Measurements from ENCODE around the gene ZEB2.

Gene ZEB2

GRCh38 chr2:144493027-144493809, 26.7 kb downstream of the ZEB2 start:
- no peak for DNase-seq

- no peak for DNase-seq
Observed at GRCh38 chr2:144490857-144491256, 29.1 kb downstream of the ZEB2 start.

- no peak for DNase-seq
Observed at GRCh38 chr2:144490017-144490416, 29.9 kb downstream of the ZEB2 start.

GRCh38 chr2:144489315-144489916, 30.5 kb downstream of the ZEB2 start:
- DNase-seq, result no peak

GRCh38 chr2:144484201-144484948, 35.5 kb downstream of the ZEB2 start:
- DNase-seq, result no peak

- no peak for DNase-seq
Observed at GRCh38 chr2:144481666-144482065, 38.3 kb downstream of the ZEB2 start.

GRCh38 chr2:144481109-144481508, 38.8 kb downstream of the ZEB2 start:
- DNase-seq, result no peak

- no peak for DNase-seq
Observed at GRCh38 chr2:144480285-144480684, 39.6 kb downstream of the ZEB2 start.

GRCh38 chr2:144479659-144480058, 40.3 kb downstream of the ZEB2 start:
- no peak for DNase-seq

GRCh38 chr2:144479138-144479537, 40.8 kb downstream of the ZEB2 start:
- DNase-seq, result no peak

GRCh38 chr2:144477957-144478311, 42.0 kb downstream of the ZEB2 start:
- no peak for DNase-seq

GRCh38 chr2:144477281-144477956, 42.5 kb downstream of the ZEB2 start:
- DNase-seq, result no peak

- no peak for DNase-seq
Observed at GRCh38 chr2:144476682-144477081, 43.2 kb downstream of the ZEB2 start.

GRCh38 chr2:144475569-144476275, 44.2 kb downstream of the ZEB2 start:
- DNase-seq, result no peak

- no peak for DNase-seq
Observed at GRCh38 chr2:144475044-144475443, 44.9 kb downstream of the ZEB2 start.

GRCh38 chr2:144474017-144474416, 45.9 kb downstream of the ZEB2 start:
- DNase-seq, result no peak

- no peak for DNase-seq
Observed at GRCh38 chr2:144472911-144473310, 47.0 kb downstream of the ZEB2 start.

GRCh38 chr2:144472046-144472412, 47.9 kb downstream of the ZEB2 start:
- DNase-seq, result no peak

GRCh38 chr2:144471305-144472045, 48.4 kb downstream of the ZEB2 start:
- no peak for DNase-seq

- no peak for DNase-seq
Observed at GRCh38 chr2:144470816-144471215, 49.1 kb downstream of the ZEB2 start.

- no peak for DNase-seq
Observed at GRCh38 chr2:144470334-144470733, 49.6 kb downstream of the ZEB2 start.

GRCh38 chr2:144469798-144470197, 50.1 kb downstream of the ZEB2 start:
- no peak for DNase-seq

Data from activated CD4-positive, alpha-beta T cell treated with anti-CD3 and anti-CD28 coated beads, Interleukin-2, amount 50 U/mL, for 1 hour (primary cell).